Measurements from ENCODE around the gene KIN. TPM values are rescaled to one million over a fixed set of nuclear protein-coding genes. Genes with fewer than 3 reads are reported as not detected.
A peak's percentile ranks its signal among the peaks of the same experiment; 100 is the strongest.
"Not testable (repeated sequence)": the region's sequence is repeated elsewhere in the genome, so short reads cannot be mapped to it uniquely, and the experiment has no call there.

Gene KIN
- total RNA-seq, 4 donors from 2014 or later, result 2.7 to 13.8 (median 7.5) TPM

GRCh38 chr10:7817984-7818294, 30.1 kb upstream of the KIN start:
- Histone ChIP-seq H3K27ac (no peak overlapping the region), H3K27me3 (no peaks in the 10 kb centered on the region), H3K4me1 (peaks cover 17% of the 10 kb centered on the region), H3K4me3 (peak overlapping the region; percentile 97), H3K9me3 (no peaks in the 10 kb centered on the region), H3K36me3 (peaks cover 3% of the 10 kb centered on the region)
- DNase-seq (ENCODE audit: low spot score in 2 of 2), result no peak
- TF ChIP-seq EP300 (IDR thresholded peaks at IDR 0.05) (no peak), CTCF (IDR thresholded peaks at IDR 0.05) (no peak), POLR2A (IDR thresholded peaks at IDR 0.05) (no peak), POLR2AphosphoS5 (IDR thresholded peaks at IDR 0.05) (no peak)
- 0% methylated on average over 10 of the region's 10 CpGs for WGBS

- Histone ChIP-seq H3K4me3 (peak overlapping the region; percentile 97), H3K27me3 (no peaks in the 10 kb centered on the region), H3K9me3 (no peaks in the 10 kb centered on the region), H3K27ac (no peak overlapping the region), H3K4me1 (peaks cover 17% of the 10 kb centered on the region), H3K36me3 (no peaks in the 10 kb centered on the region)
- no peak for DNase-seq (ENCODE audit: low spot score in 2 of 2)
- TF ChIP-seq EP300 (IDR thresholded peaks at IDR 0.05), result no peak
- no peak for TF ChIP-seq POLR2A (IDR thresholded peaks at IDR 0.05)
- TF ChIP-seq POLR2AphosphoS5 (IDR thresholded peaks at IDR 0.05), result no peak
- TF ChIP-seq CTCF (IDR thresholded peaks at IDR 0.05), result no peak
- 22% methylated on average over 12 of the region's 12 CpGs for WGBS
Observed at GRCh38 chr10:7817576-7817975, 29.8 kb upstream of the KIN start.

- TF ChIP-seq EP300 (IDR thresholded peaks at IDR 0.05), result no peak
- H3K36me3 ChIP-seq, result peaks cover 4% of the 10 kb centered on the region
- H3K4me1 ChIP-seq, result peaks cover 4% of the 10 kb centered on the region
- H3K27me3 ChIP-seq, result no peaks in the 10 kb centered on the region
- H3K9me3 ChIP-seq, result no peaks in the 10 kb centered on the region
- no peak overlapping the region for H3K4me3 ChIP-seq
- 73% methylated on average over 3 of the region's 3 CpGs for WGBS
- DNase-seq (ENCODE audit: low spot score in 2 of 2), result no peak
- H3K27ac ChIP-seq, result no peak overlapping the region
Observed at GRCh38 chr10:7813481-7813880, 25.7 kb upstream of the KIN start.

- H3K27ac ChIP-seq; H3K4me1 ChIP-seq; H3K27me3 ChIP-seq; DNase-seq (ENCODE audit: low spot score in 2 of 2); H3K9me3 ChIP-seq; H3K4me3 ChIP-seq: not testable (repeated sequence)
- peaks cover 21% of the 10 kb centered on the region for H3K36me3 ChIP-seq
- 78% methylated on average over 7 of the region's 7 CpGs for WGBS
Observed at GRCh38 chr10:7811743-7812142, 23.9 kb upstream of the KIN start.

- H3K4me3 ChIP-seq, result no peak overlapping the region
- no peak overlapping the region for H3K27ac ChIP-seq
- H3K4me1 ChIP-seq, result no peaks in the 10 kb centered on the region
- H3K27me3 ChIP-seq, result no peaks in the 10 kb centered on the region
- H3K9me3 ChIP-seq, result no peaks in the 10 kb centered on the region
- 86% methylated on average over 5 of the region's 5 CpGs for WGBS
- TF ChIP-seq POLR2A (IDR thresholded peaks at IDR 0.05) (no peak), EP300 (IDR thresholded peaks at IDR 0.05) (no peak), CTCF (IDR thresholded peaks at IDR 0.05) (no peak), POLR2AphosphoS5 (IDR thresholded peaks at IDR 0.05) (no peak)
- H3K36me3 ChIP-seq, result peaks cover 28% of the 10 kb centered on the region
- DNase-seq (ENCODE audit: low spot score in 2 of 2), result no peak
Observed at GRCh38 chr10:7811000-7811399, 23.2 kb upstream of the KIN start.

GRCh38 chr10:7810443-7810842, 22.6 kb upstream of the KIN start:
- no peak overlapping the region for H3K27ac ChIP-seq
- H3K4me1 ChIP-seq, result no peaks in the 10 kb centered on the region
- no peaks in the 10 kb centered on the region for H3K27me3 ChIP-seq
- H3K9me3 ChIP-seq, result no peaks in the 10 kb centered on the region
- 80% methylated on average over 7 of the region's 7 CpGs for WGBS
- DNase-seq (ENCODE audit: low spot score in 2 of 2), result no peak
- H3K4me3 ChIP-seq, result no peak overlapping the region
- peaks cover 33% of the 10 kb centered on the region for H3K36me3 ChIP-seq
- TF ChIP-seq POLR2A (IDR thresholded peaks at IDR 0.05), result no peak
- TF ChIP-seq EP300 (IDR thresholded peaks at IDR 0.05), result no peak
- TF ChIP-seq CTCF (IDR thresholded peaks at IDR 0.05), result no peak
- no peak for TF ChIP-seq POLR2AphosphoS5 (IDR thresholded peaks at IDR 0.05)

Measured in suprapubic skin (tissue), 4 donors.